Measurements from ENCODE around the gene SLC6A3.

SLC6A3 gene

GRCh38 chr5:1413611-1414241 lies 31.5 kb downstream of the SLC6A3 start:
- in situ Hi-C loops (cut with MboI; ENCODE audit: low pct_unique_long_range_greater_than_20kb, low sequenced_read_pairs): no loop called here
- DNase-seq: no peak

GRCh38 chr5:1413211-1413610 lies 32.0 kb downstream of the SLC6A3 start:
- DNase-seq: no peak
- in situ Hi-C loops (cut with MboI; ENCODE audit: low pct_unique_long_range_greater_than_20kb, low sequenced_read_pairs): no loop called here

DNA sequence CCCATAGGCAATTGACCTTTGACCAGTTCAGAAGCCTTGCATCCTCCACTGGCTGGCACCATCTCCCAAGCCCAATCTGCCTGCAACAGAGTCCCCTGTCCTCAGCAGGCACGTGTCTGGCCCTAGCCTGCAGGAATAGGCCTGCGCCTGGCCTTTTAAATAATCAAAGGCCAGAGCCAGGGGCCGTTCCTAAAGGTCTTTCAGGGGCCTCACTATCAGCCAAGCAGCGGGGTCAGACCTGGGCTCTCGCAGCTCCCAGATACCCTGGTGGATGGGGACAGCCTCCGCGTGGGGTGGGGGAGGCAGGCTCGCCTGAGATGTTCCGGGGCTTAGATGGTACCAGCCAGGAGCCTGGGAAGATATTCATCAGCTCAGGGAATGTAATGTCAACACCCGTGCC lies 32.6 kb downstream of the SLC6A3 start:
- in situ Hi-C loops (cut with MboI; ENCODE audit: low pct_unique_long_range_greater_than_20kb, low sequenced_read_pairs): no loop called here
- no peak for DNase-seq

DNA sequence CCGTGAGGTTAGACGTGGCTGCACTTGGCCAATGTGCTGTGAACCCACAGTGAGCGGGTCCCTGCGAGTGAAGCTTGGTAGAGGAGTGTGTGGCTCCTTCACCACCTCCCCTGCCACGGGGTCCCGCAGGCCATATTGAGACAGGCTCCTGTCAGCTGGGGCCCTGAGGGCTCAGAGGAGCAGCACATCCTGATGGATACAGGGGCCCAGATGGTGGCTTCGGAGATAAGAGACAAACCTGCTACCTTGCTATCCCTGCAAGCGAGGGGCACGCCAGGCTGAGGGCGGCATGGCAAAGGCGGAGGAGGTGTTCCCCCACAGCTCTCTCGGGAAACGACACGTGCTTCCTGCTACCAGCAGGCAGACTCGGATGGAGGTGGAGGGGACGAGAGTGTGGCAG lies 33.1 kb downstream of the SLC6A3 start:
- in situ Hi-C loops (cut with MboI; ENCODE audit: low pct_unique_long_range_greater_than_20kb, low sequenced_read_pairs): no loop called here
- no peak for DNase-seq

DNA sequence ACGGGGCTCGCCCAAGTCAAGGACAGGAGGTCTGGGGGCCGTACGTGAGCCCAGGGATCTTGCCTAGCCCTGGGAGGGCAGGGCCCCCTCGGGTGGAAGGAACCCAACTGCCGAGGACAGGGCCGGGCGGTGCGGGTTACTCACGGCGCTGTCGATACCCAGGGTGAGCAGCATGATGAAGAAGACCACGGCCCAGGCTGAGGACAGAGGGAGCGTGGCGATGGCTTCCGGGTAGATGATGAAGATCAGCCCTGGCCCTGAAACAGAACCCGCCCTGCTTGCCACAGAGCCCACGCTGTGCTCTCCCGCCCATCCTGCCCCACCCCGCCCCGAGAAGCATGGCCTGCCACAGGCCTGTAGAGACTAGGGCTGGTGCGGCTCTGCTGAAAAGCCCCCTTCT lies 34.1 kb downstream of the SLC6A3 start:
- DNase-seq: no peak
- in situ Hi-C loops (cut with MboI; ENCODE audit: low pct_unique_long_range_greater_than_20kb, low sequenced_read_pairs): no loop called here

- DNase-seq: no peak
- in situ Hi-C loops (cut with MboI; ENCODE audit: low pct_unique_long_range_greater_than_20kb, low sequenced_read_pairs): no loop called here
Measured at GRCh38 chr5:1410156-1411014, 34.9 kb downstream of the SLC6A3 start.

DNA sequence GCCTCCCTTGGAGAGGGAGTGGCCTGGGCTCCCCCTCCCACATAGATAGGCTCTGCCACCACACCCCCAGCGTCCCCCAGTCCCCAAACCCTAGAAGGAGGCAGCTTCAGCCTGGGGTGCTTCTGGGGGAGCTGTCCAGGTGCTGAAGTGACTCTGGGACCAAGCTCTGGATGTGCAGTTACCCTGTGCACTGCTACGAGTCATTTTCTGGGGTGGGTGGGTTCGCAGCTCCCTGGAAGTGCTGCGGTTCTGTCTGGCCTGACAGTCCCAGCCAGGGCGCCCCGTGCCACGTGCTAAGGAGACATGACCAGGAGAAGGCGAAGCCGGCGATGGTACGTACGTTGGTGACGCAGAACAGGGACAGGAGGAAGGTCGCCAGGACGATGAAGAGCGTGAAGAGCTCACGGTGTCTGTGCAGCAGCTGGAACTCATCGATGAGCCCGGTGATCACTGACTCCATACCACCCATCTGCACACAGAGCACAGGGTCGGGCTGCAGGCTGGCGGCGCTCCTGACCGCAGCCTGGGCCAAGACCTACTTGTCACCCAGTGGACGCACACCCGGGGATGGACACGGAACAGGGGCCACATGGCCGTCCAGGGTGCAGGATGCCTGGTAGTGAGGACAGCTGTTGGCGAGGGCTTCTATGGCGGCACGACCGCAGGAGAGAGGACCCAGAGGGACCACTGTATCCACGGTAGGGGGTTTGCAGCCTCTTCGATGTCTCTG lies 35.7 kb downstream of the SLC6A3 start:
- no peak for DNase-seq
- in situ Hi-C loops (cut with MboI; ENCODE audit: low pct_unique_long_range_greater_than_20kb, low sequenced_read_pairs): no loop called here

DNA sequence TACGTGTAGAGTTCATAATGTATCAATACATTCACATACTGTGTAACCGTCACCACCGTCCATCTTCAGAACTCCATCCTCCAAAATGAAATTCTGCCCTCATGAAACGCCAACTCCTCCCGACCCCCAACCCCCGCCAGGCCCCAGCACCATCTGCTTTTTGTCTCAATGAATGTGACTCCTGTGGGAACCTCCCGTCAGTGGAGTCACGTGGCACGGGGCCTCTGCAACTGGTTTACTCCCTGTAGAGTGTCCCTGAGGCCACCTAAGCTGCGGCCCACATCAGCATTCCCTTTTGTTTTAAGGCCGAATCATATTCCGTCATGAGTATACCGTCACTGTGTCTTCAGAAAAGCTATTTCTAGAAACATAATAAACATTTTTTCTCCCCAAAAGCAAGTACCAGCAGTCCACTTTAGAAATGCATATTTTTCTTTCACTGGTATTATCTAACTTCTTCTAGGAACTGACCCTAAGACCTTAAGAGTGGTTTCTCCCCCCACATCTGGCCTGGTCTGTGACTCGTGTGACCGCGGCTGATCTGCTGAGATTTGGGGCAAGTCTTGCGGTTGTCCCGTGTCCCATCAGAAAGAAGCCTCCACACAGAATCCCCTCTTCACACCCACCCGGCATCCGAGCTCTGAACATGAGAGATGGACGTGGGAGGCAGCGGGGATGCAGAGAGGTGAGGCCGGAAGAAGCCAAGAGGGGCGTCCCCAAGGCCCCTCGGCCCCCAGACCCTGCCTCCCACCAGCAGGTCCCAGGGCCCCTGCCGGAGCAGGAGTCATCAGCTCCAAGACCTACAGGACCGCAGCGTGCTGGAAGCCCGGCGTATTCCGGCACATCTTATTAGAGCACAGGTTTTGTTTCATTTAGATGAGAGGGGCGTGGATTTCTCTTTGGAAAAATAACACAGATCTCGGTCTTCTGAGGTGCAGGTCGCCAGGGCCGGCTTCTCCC lies 38.3 kb downstream of the SLC6A3 start:
- DNase-seq: no peak
- in situ Hi-C loops (cut with MboI; ENCODE audit: low pct_unique_long_range_greater_than_20kb, low sequenced_read_pairs): no loop called here

GRCh38 chr5:1405539-1406530 lies 39.4 kb downstream of the SLC6A3 start:
- in situ Hi-C loops (cut with MboI; ENCODE audit: low pct_unique_long_range_greater_than_20kb, low sequenced_read_pairs): no loop called here
- no peak for DNase-seq

GRCh38 chr5:1405121-1405520 lies 40.1 kb downstream of the SLC6A3 start:
- in situ Hi-C loops (cut with MboI; ENCODE audit: low pct_unique_long_range_greater_than_20kb, low sequenced_read_pairs): no loop called here
- no peak for DNase-seq

- in situ Hi-C loops (cut with MboI; ENCODE audit: low pct_unique_long_range_greater_than_20kb, low sequenced_read_pairs): no loop called here
Measured at GRCh38 chr5:1404062-1404461, 41.2 kb downstream of the SLC6A3 start.

GRCh38 chr5:1402611-1403255 lies 42.5 kb downstream of the SLC6A3 start:
- DNase-seq: no peak
- in situ Hi-C loops (cut with MboI; ENCODE audit: low pct_unique_long_range_greater_than_20kb, low sequenced_read_pairs): no loop called here

More at GRCh38 chr5:1404062-1404461, 41.2 kb downstream of the SLC6A3 start:
- DNase-seq: no peak

DNA sequence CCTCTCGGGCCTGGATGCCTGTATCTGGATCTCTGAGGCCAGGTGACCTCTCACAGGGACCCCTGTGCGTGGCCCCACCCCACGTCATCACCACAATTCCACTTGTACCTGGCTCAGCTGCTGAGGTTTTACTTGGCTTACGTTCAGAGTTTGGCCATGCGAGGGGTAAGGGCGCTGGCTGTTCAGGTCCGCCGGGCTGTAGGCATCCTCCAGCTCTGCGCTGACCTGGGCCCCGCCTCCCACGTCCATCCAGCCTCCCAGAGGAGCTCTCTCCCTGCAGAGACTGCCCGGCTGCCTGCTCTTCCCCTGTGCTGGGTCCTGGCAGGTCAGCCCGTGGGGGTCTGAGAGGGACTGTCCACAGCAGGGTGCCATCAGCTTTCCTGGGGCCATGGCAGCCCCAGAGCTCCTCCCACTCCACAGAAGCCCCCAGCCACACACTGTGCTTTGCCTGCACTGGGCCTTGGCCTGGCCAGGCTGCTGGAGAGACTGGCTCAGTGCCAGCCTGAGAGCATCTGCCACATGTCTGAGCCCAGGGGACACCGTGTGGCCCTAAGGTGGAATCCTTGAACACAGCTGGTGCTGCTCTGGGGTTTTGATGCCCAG lies 43.6 kb downstream of the SLC6A3 start:
- in situ Hi-C loops (cut with MboI; ENCODE audit: low pct_unique_long_range_greater_than_20kb, low sequenced_read_pairs): no loop called here
- no peak for DNase-seq

DNA sequence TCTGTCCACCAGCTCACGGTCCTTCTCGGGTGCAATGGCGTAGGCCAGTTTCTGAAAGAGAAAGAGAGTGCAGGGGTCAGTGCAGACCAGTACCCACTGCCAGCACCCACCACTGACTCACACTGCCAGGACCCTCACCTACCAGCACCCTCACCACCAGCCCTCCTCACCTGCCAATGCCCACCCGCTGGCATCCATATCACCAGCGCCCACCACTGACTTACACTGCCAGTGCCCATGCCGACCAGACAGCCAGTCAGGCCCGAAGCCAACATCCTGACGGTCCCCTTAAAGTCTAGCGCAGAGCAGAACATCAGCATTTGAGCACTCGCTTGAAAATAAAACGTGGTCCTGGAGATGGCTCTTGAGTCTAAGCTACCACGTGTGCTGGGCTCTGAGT lies 44.3 kb downstream of the SLC6A3 start:
- in situ Hi-C loops (cut with MboI; ENCODE audit: low pct_unique_long_range_greater_than_20kb, low sequenced_read_pairs): no loop called here
- no peak for DNase-seq

DNA sequence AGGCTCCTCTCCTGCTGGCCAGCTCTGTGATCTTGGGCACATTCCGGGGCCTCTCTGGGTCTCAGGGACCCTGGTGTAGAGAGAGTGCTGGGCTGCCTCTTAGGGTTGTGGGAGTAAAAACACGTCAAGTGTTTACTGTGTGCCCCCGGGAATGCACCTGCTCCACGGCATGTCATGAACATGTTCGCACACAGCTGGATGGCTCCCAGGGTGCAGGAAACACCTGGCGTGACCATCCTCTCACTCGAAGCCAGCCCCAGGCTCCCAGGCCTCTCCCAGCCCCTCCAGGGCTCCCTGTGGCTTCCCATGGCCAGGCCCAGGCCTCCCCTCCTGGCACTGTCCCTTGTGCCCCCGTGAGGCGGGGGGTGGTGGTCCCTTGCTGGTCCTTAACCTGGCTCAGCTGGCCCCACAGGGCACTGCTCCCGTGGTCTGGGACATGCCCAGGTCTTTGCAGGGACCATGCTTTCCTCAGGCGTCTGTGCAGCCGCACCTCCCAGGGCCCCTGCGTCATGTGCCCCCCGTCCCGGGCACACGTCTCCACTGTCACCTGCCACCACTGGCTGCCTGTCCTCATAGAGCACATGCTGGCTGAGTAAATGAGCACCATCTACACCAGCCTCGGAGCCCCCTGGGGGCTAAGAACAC lies 44.9 kb downstream of the SLC6A3 start:
- no peak for DNase-seq
- in situ Hi-C loops (cut with MboI; ENCODE audit: low pct_unique_long_range_greater_than_20kb, low sequenced_read_pairs): no loop called here

DNA sequence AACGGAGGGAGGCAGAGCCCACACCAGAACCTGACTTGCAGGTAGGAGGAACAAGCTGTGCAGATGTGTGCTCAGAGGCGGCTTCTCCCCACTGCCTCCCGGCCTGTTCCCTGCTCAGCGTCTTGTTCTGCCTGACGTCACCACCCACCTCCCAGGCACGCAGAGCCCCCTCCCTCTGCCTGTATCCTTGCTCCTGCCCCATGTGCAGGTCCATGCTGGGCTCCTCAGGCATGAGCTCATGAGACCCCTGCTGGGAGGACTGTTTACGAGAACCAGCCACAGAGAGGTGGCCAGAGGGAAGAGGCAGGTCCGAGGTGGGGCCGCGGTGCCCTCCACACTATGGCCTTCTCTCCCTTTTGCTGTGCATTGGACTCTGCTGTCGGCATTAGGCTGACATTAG lies 45.5 kb downstream of the SLC6A3 start:
- DNase-seq: no peak
- in situ Hi-C loops (cut with MboI; ENCODE audit: low pct_unique_long_range_greater_than_20kb, low sequenced_read_pairs): no loop called here
